C4-2B (cell line): ENCODE data around the gene RASSF7.

Source experiments
- H3K27ac ChIP-seq: fragments of 450-650 bp; 2 replicates; pipeline ENCODE4 v1.5.1; 2017
- CTCF ChIP-seq: fragments of 450-650 bp; conservative IDR thresholded peaks from 2 replicates; pipeline ENCODE4 v1.5.1; 2017; ENCODE audit warnings: mild to moderate bottlenecking
- ZFX ChIP-seq: fragments of 450-650 bp; IDR thresholded peaks from 2 replicates; pipeline ENCODE4 v1.6.1; 2017

RASSF7 gene

DNA sequence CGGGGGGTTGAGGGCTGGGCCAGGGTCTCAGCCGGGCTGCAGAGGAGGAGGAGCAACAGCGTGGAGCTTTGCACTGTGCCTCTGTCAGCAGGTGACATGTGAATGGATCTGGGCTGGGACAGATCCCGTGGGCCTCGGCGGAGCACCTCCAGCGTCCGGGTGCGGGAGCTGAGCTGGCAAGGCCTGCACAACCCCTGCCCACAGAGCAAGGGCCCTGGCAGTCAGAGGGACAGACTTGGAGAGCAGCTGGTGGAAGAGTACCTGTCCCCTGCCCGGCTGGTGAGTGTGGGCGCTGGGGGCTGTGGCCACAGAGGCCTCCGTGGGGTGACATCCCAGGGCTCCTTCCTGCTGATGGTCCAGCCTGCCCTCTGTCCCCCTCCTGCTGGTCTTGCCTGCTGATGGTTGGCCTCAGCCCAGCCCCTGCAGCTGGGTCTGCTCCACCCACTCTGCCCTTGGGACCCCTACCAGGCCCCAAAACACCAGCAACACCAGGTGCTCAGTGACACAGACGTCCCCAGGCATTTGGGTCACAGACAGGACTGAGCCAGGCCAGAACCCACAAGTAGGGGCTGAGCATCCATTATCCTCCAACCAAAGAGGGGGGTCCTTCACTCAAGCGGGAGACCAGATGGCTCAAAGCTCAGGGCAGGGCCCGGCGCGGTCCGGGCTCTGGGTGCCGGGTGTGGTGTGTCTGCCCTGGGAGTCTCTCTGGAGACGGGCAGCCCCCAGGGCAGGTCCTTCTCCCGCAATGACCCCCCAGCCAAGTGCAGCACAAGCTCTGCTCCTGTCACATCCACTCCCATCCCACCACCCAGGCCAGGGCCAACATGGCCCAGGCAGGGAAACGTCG is 20.0 kb upstream of the RASSF7 start:
- H3K27ac ChIP-seq, result no peak overlapping the region
- TF ChIP-seq ZFX (no peak), CTCF (no peak)

GRCh38 chr11:541433-541885 is 19.3 kb upstream of the RASSF7 start:
- no peak overlapping the region for H3K27ac ChIP-seq
- TF ChIP-seq CTCF (no peak), ZFX (no peak)

GRCh38 chr11:544817-545166 is 16.0 kb upstream of the RASSF7 start:
- TF ChIP-seq CTCF (no peak), ZFX (no peak)
- H3K27ac ChIP-seq, result no peak overlapping the region

- no peak overlapping the region for H3K27ac ChIP-seq
- TF ChIP-seq ZFX, result no peak
- no peak for TF ChIP-seq CTCF
These were observed 15.6 kb upstream of the RASSF7 start for GRCh38 chr11:545171-545570.

GRCh38 chr11:548700-549603 is 11.8 kb upstream of the RASSF7 start:
- TF ChIP-seq ZFX (no peak), CTCF (no peak)
- no peak overlapping the region for H3K27ac ChIP-seq

DNA sequence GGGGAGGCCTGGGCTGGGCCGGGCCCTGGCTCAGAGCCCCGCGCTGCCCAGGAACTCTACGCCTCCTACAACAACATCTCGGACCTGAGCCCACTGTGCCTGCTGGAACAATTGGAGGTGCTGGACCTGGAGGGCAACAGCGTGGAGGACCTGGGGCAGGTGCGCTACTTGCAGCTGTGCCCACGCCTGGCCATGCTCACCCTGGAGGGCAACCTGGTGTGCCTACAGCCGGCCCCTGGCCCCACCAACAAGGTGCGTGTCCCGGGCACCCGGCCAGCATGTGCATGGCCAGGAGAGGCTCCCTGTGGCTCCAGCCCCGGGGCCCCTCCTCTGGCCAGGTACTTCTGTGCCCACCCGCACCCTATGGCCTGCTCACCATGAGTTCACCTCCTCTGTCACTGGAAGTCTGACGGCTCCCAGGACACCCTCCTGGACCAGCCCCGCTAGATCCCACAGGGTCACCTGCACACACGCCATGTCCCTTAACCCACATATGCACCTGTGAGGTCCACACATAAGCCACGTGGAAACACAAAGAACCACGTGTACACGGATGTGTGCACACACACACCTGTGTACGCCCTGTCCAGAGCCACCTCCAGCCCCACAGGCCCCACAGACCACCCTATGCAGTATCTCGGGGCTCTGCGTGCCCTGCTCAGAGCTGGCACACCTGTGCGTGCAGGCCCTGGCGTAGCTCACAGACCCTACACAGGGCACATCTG is 10.6 kb upstream of the RASSF7 start:
- H3K27ac ChIP-seq, result no peak overlapping the region
- TF ChIP-seq ZFX (no peak), CTCF (no peak)

- TF ChIP-seq CTCF, result no peak
- no peak for TF ChIP-seq ZFX
- no peak overlapping the region for H3K27ac ChIP-seq
These were observed 10.1 kb upstream of the RASSF7 start for GRCh38 chr11:550746-551085.
